ENCODE results near the gene AQP12A.

The AQP12A gene

GRCh38 chr2:240717681-240718581, 26.3 kb downstream of the AQP12A start:
- TF ChIP-seq CTCF (conservative IDR thresholded peaks at IDR 0.05; ENCODE audit: control insufficient read depth, insufficient read depth, low read depth, low read length), result no peak

GRCh38 chr2:240718896-240719490, 27.3 kb downstream of the AQP12A start:
- no peak for TF ChIP-seq CTCF (conservative IDR thresholded peaks at IDR 0.05; ENCODE audit: control insufficient read depth, insufficient read depth, low read depth, low read length)

More at GRCh38 chr2:240717681-240718581, 26.3 kb downstream of the AQP12A start:
- no peak overlapping the region for H3K4me3 ChIP-seq (ENCODE audit: control insufficient read depth, low read depth, low read length)
- no peak for DNase-seq (ENCODE audit: low read depth)

GRCh38 chr2:240719676-240720545, 28.2 kb downstream of the AQP12A start:
- no peak overlapping the region for H3K4me3 ChIP-seq (ENCODE audit: control insufficient read depth, low read depth, low read length)
- no peak for DNase-seq (ENCODE audit: low read depth)
- TF ChIP-seq CTCF (conservative IDR thresholded peaks at IDR 0.05; ENCODE audit: control insufficient read depth, insufficient read depth, low read depth, low read length), result no peak

More at GRCh38 chr2:240718896-240719490, 27.3 kb downstream of the AQP12A start:
- DNase-seq (ENCODE audit: low read depth), result no peak
- no peak overlapping the region for H3K4me3 ChIP-seq (ENCODE audit: control insufficient read depth, low read depth, low read length)

- no peak overlapping the region for H3K4me3 ChIP-seq (ENCODE audit: control insufficient read depth, low read depth, low read length)
- TF ChIP-seq CTCF (conservative IDR thresholded peaks at IDR 0.05; ENCODE audit: control insufficient read depth, insufficient read depth, low read depth, low read length), result no peak
- no peak for DNase-seq (ENCODE audit: low read depth)
Measured at GRCh38 chr2:240720686-240721595, 29.3 kb downstream of the AQP12A start.

- no peak for DNase-seq (ENCODE audit: low read depth)
- no peak overlapping the region for H3K4me3 ChIP-seq (ENCODE audit: control insufficient read depth, low read depth, low read length)
- TF ChIP-seq CTCF (conservative IDR thresholded peaks at IDR 0.05; ENCODE audit: control insufficient read depth, insufficient read depth, low read depth, low read length), result no peak
Measured at GRCh38 chr2:240721596-240722180, 30.0 kb downstream of the AQP12A start.

All from fibroblast of mammary gland (primary cell).